Right lobe of liver (tissue), 4 donors: ENCODE data around the gene DUOX2.

Source experiments
- POLR2A ChIP-seq: fragments of 450-650 bp; IDR thresholded peaks from one replicate; pipeline ENCODE4 v1.6.1; 2017; ENCODE audit warnings: antibody characterized with exemption, mild to moderate bottlenecking
- TF ChIP-seq, protein P1 (sequence below), 4 donors: fragments of 200-600 bp in 3 of 4; fragments of 450-650 bp in 1 of 4; IDR thresholded peaks; one replicate each; pipeline versions ENCODE4 v1.5.1 to v1.8.0; 2016 to 2022; ENCODE audit warnings: antibody characterized with exemption in 4 of 4, mild to moderate bottlenecking in 2 of 4
- donor health status: DM: no; HTN: no; CAD: no.
- donor health status: DM: no; HTN: no; CAD: no.
- donor health status: DM: no; HTN: yes; CAD: no.

DNA sequence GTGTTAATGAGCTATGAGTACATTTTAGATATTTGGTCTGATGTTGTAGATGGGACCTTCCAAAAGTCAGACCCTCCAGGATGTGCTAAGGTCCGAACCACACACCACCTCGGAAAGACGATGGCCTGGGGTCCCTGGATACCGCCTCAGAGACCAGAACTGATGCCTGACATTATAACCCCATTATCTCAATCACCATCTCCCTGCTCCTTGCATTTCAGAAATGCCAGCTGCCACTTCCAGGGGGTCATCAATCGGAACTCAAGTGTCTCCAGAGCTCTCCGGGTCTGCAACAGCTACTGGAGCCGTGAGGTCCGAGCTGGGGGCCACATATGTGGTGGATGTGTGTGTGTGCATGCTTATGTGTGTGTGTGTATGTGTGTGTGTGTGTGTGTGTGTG is 23.7 kb upstream of the DUOX2 start:
- TF ChIP-seq, protein P1, sequence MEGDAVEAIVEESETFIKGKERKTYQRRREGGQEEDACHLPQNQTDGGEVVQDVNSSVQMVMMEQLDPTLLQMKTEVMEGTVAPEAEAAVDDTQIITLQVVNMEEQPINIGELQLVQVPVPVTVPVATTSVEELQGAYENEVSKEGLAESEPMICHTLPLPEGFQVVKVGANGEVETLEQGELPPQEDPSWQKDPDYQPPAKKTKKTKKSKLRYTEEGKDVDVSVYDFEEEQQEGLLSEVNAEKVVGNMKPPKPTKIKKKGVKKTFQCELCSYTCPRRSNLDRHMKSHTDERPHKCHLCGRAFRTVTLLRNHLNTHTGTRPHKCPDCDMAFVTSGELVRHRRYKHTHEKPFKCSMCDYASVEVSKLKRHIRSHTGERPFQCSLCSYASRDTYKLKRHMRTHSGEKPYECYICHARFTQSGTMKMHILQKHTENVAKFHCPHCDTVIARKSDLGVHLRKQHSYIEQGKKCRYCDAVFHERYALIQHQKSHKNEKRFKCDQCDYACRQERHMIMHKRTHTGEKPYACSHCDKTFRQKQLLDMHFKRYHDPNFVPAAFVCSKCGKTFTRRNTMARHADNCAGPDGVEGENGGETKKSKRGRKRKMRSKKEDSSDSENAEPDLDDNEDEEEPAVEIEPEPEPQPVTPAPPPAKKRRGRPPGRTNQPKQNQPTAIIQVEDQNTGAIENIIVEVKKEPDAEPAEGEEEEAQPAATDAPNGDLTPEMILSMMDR (IDR thresholded peaks at IDR 0.05): no peak
- no peak for TF ChIP-seq POLR2A
